ENCODE data around the gene FRMD4A. TPM values are rescaled to one million over a fixed set of nuclear protein-coding genes. Genes with fewer than 3 reads are reported as not detected.

FRMD4A gene
- total RNA-seq, 1 experiment from 2014 or later, result 7.1 TPM

GRCh38 chr10:13743963-13744362 lies 586.8 kb downstream of the FRMD4A start:
- H3K4me3 ChIP-seq (ENCODE audit: low read length), result no peak overlapping the region
- BruUV-seq (replicated peaks), result no TSS peak

GRCh38 chr10:13743101-13743693 lies 587.5 kb downstream of the FRMD4A start:
- Histone ChIP-seq H3K27me3 (ENCODE audit: low read length) (no peaks in the 10 kb centered on the region), H3K4me3 (ENCODE audit: low read length) (no peak overlapping the region), H3K9ac (ENCODE audit: low read length) (no peak overlapping the region), H3K9me2 (replicated peaks; ENCODE audit: low read length) (no peaks in the 10 kb centered on the region), H2AFZ (ENCODE audit: low read length) (no peak overlapping the region), H3K36me3 (ENCODE audit: low read depth, low read length) (no peaks in the 10 kb centered on the region), H3K4me2 (ENCODE audit: low read length) (no peak overlapping the region), H3K79me2 (ENCODE audit: low read length) (no peaks in the 10 kb centered on the region), H3F3A (ENCODE audit: low read length, unreplicated experiment) (no peaks in the 10 kb centered on the region), H3K4me1 (ENCODE audit: insufficient read depth, low read length) (no peaks in the 10 kb centered on the region), H4K20me1 (ENCODE audit: low read length) (no peaks in the 10 kb centered on the region), H3K27ac (ENCODE audit: low read length) (no peak overlapping the region), H3K9me3 (ENCODE audit: low read length) (no peaks in the 10 kb centered on the region)
- ATAC-seq, result no peak
- intact Hi-C loops (cut with micrococcal nuclease), result no loop called here
- no peak for DNase-seq
- ChIA-PET POLR2A (ENCODE audit: unreplicated experiment) (no interaction called here), CTCF (no interaction called here)
- TF ChIP-seq EZH2 (IDR thresholded peaks at IDR 0.05; ENCODE audit: low read length, unreplicated experiment), result no peak
- no peak for TF ChIP-seq CTCF (conservative IDR thresholded peaks at IDR 0.05; ENCODE audit: low read depth, low read length)
- TF ChIP-seq EZH2phosphoT487 (IDR thresholded peaks at IDR 0.05; ENCODE audit: borderline replicate concordance, low read length), result no peak
- no TSS peak for BruUV-seq (replicated peaks)

More at GRCh38 chr10:13743963-13744362, 586.8 kb downstream of the FRMD4A start:
- no peak overlapping the region for H3K4me2 ChIP-seq (ENCODE audit: low read length)
- CTCF ChIA-PET, result no interaction called here
- no peak overlapping the region for H3K9ac ChIP-seq (ENCODE audit: low read length)
- H3K9me2 ChIP-seq (replicated peaks; ENCODE audit: low read length), result no peaks in the 10 kb centered on the region
- TF ChIP-seq CTCF (conservative IDR thresholded peaks at IDR 0.05; ENCODE audit: low read depth, low read length) (no peak), EZH2 (IDR thresholded peaks at IDR 0.05; ENCODE audit: low read length, unreplicated experiment) (no peak), EZH2phosphoT487 (IDR thresholded peaks at IDR 0.05; ENCODE audit: borderline replicate concordance, low read length) (no peak)
- no peaks in the 10 kb centered on the region for H3K9me3 ChIP-seq (ENCODE audit: low read length)
- no peaks in the 10 kb centered on the region for H3F3A ChIP-seq (ENCODE audit: low read length, unreplicated experiment)
- no peaks in the 10 kb centered on the region for H3K4me1 ChIP-seq (ENCODE audit: insufficient read depth, low read length)
- H3K79me2 ChIP-seq (ENCODE audit: low read length), result no peaks in the 10 kb centered on the region
- H3K36me3 ChIP-seq (ENCODE audit: low read depth, low read length), result no peaks in the 10 kb centered on the region
- POLR2A ChIA-PET (ENCODE audit: unreplicated experiment), result no interaction called here
- intact Hi-C loops (cut with micrococcal nuclease), result no loop called here
- H3K27me3 ChIP-seq (ENCODE audit: low read length), result no peaks in the 10 kb centered on the region
- ATAC-seq, result no peak
- H2AFZ ChIP-seq (ENCODE audit: low read length), result no peak overlapping the region
- H3K27ac ChIP-seq (ENCODE audit: low read length), result no peak overlapping the region
- no peak for DNase-seq
- H4K20me1 ChIP-seq (ENCODE audit: low read length), result no peaks in the 10 kb centered on the region

DNA sequence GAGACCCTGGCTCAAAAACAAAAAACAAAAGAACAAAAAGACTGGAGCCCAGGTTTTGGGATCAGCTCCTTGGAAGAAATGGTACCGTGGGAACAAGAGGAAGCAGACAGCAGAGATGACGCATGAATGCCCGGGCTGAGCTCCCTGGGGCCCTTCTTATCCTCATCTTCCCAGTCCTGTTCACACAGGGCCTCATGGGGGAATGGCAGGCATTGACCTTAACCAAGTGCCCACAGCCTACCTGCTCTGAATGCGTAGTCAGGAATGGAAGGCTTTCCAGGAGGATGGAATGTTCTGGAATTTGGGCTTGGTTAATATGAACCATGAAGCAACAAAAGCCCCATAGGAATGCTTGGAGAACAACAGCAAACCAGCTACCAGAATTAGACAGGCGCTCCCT lies 589.3 kb downstream of the FRMD4A start:
- ATAC-seq (no peak), DNase-seq (no peak)
- intact Hi-C loops (cut with micrococcal nuclease), result no loop called here
- no peak for TF ChIP-seq CTCF (conservative IDR thresholded peaks at IDR 0.05; ENCODE audit: low read depth, low read length)
- no peak for TF ChIP-seq EZH2 (IDR thresholded peaks at IDR 0.05; ENCODE audit: low read length, unreplicated experiment)
- no peak for TF ChIP-seq EZH2phosphoT487 (IDR thresholded peaks at IDR 0.05; ENCODE audit: borderline replicate concordance, low read length)
- BruUV-seq (replicated peaks), result no TSS peak
- no peak overlapping the region for H3K4me3 ChIP-seq (ENCODE audit: low read length)
- no peak overlapping the region for H3K27ac ChIP-seq (ENCODE audit: low read length)
- H3K27me3 ChIP-seq (ENCODE audit: low read length), result no peaks in the 10 kb centered on the region
- H3K9ac ChIP-seq (ENCODE audit: low read length), result no peak overlapping the region
- no peaks in the 10 kb centered on the region for H3K79me2 ChIP-seq (ENCODE audit: low read length)
- CTCF ChIA-PET, result no interaction called here
- POLR2A ChIA-PET (ENCODE audit: unreplicated experiment), result no interaction called here
- H3K4me2 ChIP-seq (ENCODE audit: low read length), result no peak overlapping the region
- H3F3A ChIP-seq (ENCODE audit: low read length, unreplicated experiment), result no peaks in the 10 kb centered on the region
- no peaks in the 10 kb centered on the region for H4K20me1 ChIP-seq (ENCODE audit: low read length)
- H3K9me3 ChIP-seq (ENCODE audit: low read length), result no peaks in the 10 kb centered on the region
- no peaks in the 10 kb centered on the region for H3K4me1 ChIP-seq (ENCODE audit: insufficient read depth, low read length)
- no peaks in the 10 kb centered on the region for H3K36me3 ChIP-seq (ENCODE audit: low read depth, low read length)
- H2AFZ ChIP-seq (ENCODE audit: low read length), result no peak overlapping the region
- no peaks in the 10 kb centered on the region for H3K9me2 ChIP-seq (replicated peaks; ENCODE audit: low read length)
